GM23338 (cell line): Measurements from ENCODE around the gene MPHOSPH10. TPM values are rescaled to one million over a fixed set of nuclear protein-coding genes. Genes with fewer than 3 reads are reported as not detected.

Experiments
- ATAC-seq: fragments of 200-7000 bp; cut with Tn5 transposase; 3 replicates; pipeline ENCODE4 v1.9.1; 2020
- DNase-seq: peaks from one replicate; pipeline ENCODE4 v3.0.0-alpha.2; 2015; ENCODE audit warnings: low spot score
- H2AFZ ChIP-seq: fragments of 200-600 bp; sonication (generic); 2 replicates; pipeline ENCODE4 v1.8.0; 2016; ENCODE audit warnings: antibody characterized with exemption, mild to moderate bottlenecking, moderate library complexity
- H3F3A ChIP-seq: fragments of 200-600 bp; sonication (generic); replicated peaks from 2 replicates; pipeline ENCODE4 v1.8.0; 2017; ENCODE audit warnings: antibody characterized with exemption, mixed run types, low read depth
- H3K27ac ChIP-seq: fragments of 200-600 bp; sonication (generic); 2 replicates; pipeline ENCODE4 v1.6.1; 2016; ENCODE audit warnings: low read depth
- H3K27me3 ChIP-seq: fragments of 200-600 bp; sonication (generic); 2 replicates; pipeline ENCODE4 v1.8.0; 2016; ENCODE audit warnings: mild to moderate bottlenecking, mixed run types, moderate library complexity; ENCODE audit not compliant: insufficient read depth
- H3K36me3 ChIP-seq: fragments of 200-600 bp; sonication (generic); 2 replicates; pipeline ENCODE4 v1.8.0; 2016; ENCODE audit warnings: mild to moderate bottlenecking; ENCODE audit not compliant: insufficient read depth
- H3K4me1 ChIP-seq: fragments of 200-600 bp; sonication (generic); 2 replicates; pipeline ENCODE4 v1.8.0; 2016; ENCODE audit warnings: mild to moderate bottlenecking, moderate library complexity; ENCODE audit not compliant: insufficient read depth
- H3K4me2 ChIP-seq: fragments of 200-600 bp; sonication (generic); 2 replicates; pipeline ENCODE4 v1.7.1; 2017; ENCODE audit warnings: mixed run types
- H3K4me3 ChIP-seq: fragments of 200-600 bp; sonication (generic); 2 replicates; pipeline ENCODE4 v1.6.1; 2016; ENCODE audit warnings: mixed run types
- H3K79me2 ChIP-seq: fragments of 200-600 bp; sonication (generic); replicated peaks from 2 replicates; pipeline ENCODE4 v1.8.0; 2017; ENCODE audit warnings: mild to moderate bottlenecking; ENCODE audit not compliant: insufficient read depth
- H3K9me2 ChIP-seq: fragments of 200-600 bp; sonication (generic); 2 replicates; pipeline ENCODE4 v1.8.0; 2017; ENCODE audit not compliant: insufficient read depth
- H4K20me1 ChIP-seq: fragments of 200-600 bp; sonication (generic); replicated peaks from 2 replicates; pipeline ENCODE4 v1.8.0; 2017; ENCODE audit warnings: mild to moderate bottlenecking; ENCODE audit not compliant: insufficient read depth
- H3K27ac Mint-ChIP-seq: 2 replicates; pipeline ENCODE4 v1.8.0; 2020; ENCODE audit warnings: inconsistent platforms, mild to moderate bottlenecking, moderate library complexity, mixed read lengths
- H3K27me3 Mint-ChIP-seq: 3 replicates; pipeline ENCODE4 v1.8.0; 2022; ENCODE audit warnings: low read depth, mild to moderate bottlenecking, moderate library complexity, mixed read lengths, inconsistent platforms; ENCODE audit not compliant: insufficient read depth, poor library complexity
- H3K36me3 Mint-ChIP-seq: 3 replicates; pipeline ENCODE4 v1.8.0; 2021; ENCODE audit warnings: low read depth, mild to moderate bottlenecking, inconsistent platforms, moderate library complexity, mixed read lengths
- H3K4me1 Mint-ChIP-seq: 3 replicates; pipeline ENCODE4 v1.8.0; 2020; ENCODE audit warnings: mild to moderate bottlenecking, inconsistent platforms, mixed read lengths
- H3K4me3 Mint-ChIP-seq: 3 replicates; pipeline ENCODE4 v1.8.0; 2021; ENCODE audit warnings: moderate library complexity, mild to moderate bottlenecking, inconsistent platforms, mixed read lengths
- H3K9me3 Mint-ChIP-seq: 3 replicates; pipeline ENCODE4 v1.8.0; 2020; ENCODE audit warnings: moderate library complexity, mild to moderate bottlenecking, inconsistent platforms, mixed read lengths
- CREB1 ChIP-seq: fragments of 250-450 bp; sonication (Bioruptor Pico); IDR thresholded peaks from 2 replicates; pipeline ENCODE4 v1.5.0; 2020; ENCODE audit warnings: low read depth, mild to moderate bottlenecking, moderate library complexity
- CTCF ChIP-seq, 2 experiments: fragments of 200-600 bp in 1 of 2; sonication (generic) in 1 of 2; conservative IDR thresholded peaks; 2 replicates each; pipeline versions ENCODE4 v1.5.1 to v1.6.1; 2016 to 2017; ENCODE audit warnings: antibody characterized with exemption in 2 of 2, low read depth in 2 of 2, mild to moderate bottlenecking in 2 of 2, moderate library complexity in 1 of 2
- ETS1 ChIP-seq: IDR thresholded peaks from 2 replicates; pipeline ENCODE4 v1.6.1; 2016; ENCODE audit warnings: antibody characterized with exemption
- EZH2 ChIP-seq: fragments of 200-600 bp; sonication (generic); IDR thresholded peaks from one replicate; pipeline ENCODE4 v1.8.0; 2017; ENCODE audit warnings: antibody characterized with exemption, mild to moderate bottlenecking, low read depth; ENCODE audit not compliant: unreplicated experiment
- EZH2phosphoT487 ChIP-seq: fragments of 200-600 bp; sonication (generic); IDR thresholded peaks from one replicate; pipeline ENCODE4 v1.8.1; 2018; ENCODE audit warnings: antibody characterized with exemption; ENCODE audit not compliant: unreplicated experiment
- JUNB ChIP-seq: IDR thresholded peaks from one replicate; pipeline ENCODE4 v1.6.1; 2016; ENCODE audit warnings: antibody characterized with exemption; ENCODE audit not compliant: unreplicated experiment
- POLR2AphosphoS5 ChIP-seq: IDR thresholded peaks from 2 replicates; pipeline ENCODE4 v1.6.1; 2016; ENCODE audit warnings: antibody characterized with exemption, low read depth
- STAT1 ChIP-seq: IDR thresholded peaks from one replicate; pipeline ENCODE4 v1.6.1; 2016; ENCODE audit warnings: antibody characterized with exemption; ENCODE audit not compliant: unreplicated experiment
- ZNF114 ChIP-seq: fragments of 250-450 bp; sonication (Bioruptor Pico); IDR thresholded peaks from 2 replicates; pipeline ENCODE4 v1.5.0; 2020; ENCODE audit warnings: mild to moderate bottlenecking, moderate library complexity
- ZNF331 ChIP-seq: fragments of 250-450 bp; sonication (Bioruptor Pico); IDR thresholded peaks from 2 replicates; pipeline ENCODE4 v1.5.0; 2020; ENCODE audit warnings: low read depth, mild to moderate bottlenecking, moderate library complexity
- ZNF462 ChIP-seq: fragments of 250-450 bp; sonication (Bioruptor Pico); IDR thresholded peaks from 2 replicates; pipeline ENCODE4 v1.5.0; 2020; ENCODE audit warnings: mild to moderate bottlenecking, moderate library complexity
- polyA plus RNA-seq: library from polyadenylated mRNA; unstranded; fragments of >200 nt; fragmentation: Nextera tagmentation; extraction: Ambion mirVana; gene quantifications from 2 replicates; pipeline ENCODE4 v1.2.1, GENCODE V29; 2016
- total RNA-seq: library from RNA; depleted of rRNA; stranded (reverse); fragments of >200 nt; shearing (Covaris generic); gene quantifications from 2 replicates; pipeline ENCODE4 v1.2.3, GENCODE V29; 2014

MPHOSPH10 gene
- total and polyA plus RNA-seq, 2 experiments from 2014 or later = 23.8 to 64.8 TPM

GRCh38 chr2:71122387-71123298 is 7.8 kb upstream of the MPHOSPH10 start:
- H3K27me3 Mint-ChIP-seq = peaks cover 5% of the 10 kb centered on the region
- TF ChIP-seq CTCF (conservative IDR thresholded peaks at IDR 0.05; ENCODE audit: low read depth in 2 of 2) (no peak), EZH2 (no peak), POLR2AphosphoS5 (no peak), CREB1 (no peak), ETS1 (no peak), JUNB (no peak), ZNF114 (CRISPR knock-in tag) (no peak), STAT1 (no peak), ZNF331 (CRISPR knock-in tag) (no peak), EZH2phosphoT487 (no peak)
- peaks cover 17% of the 10 kb centered on the region; the same call in 1 of the 2 replicates for H3K36me3 ChIP-seq
- no peaks in the 10 kb centered on the region for H3K9me2 ChIP-seq
- H3K4me3 ChIP-seq = no peak overlapping the region
- H4K20me1 ChIP-seq = peaks cover 6% of the 10 kb centered on the region; the same call in 1 of the 2 replicates
- H3K4me2 ChIP-seq = no peak overlapping the region
- no peak overlapping the region for H2AFZ ChIP-seq
- no peaks in the 10 kb centered on the region for H3K4me1 Mint-ChIP-seq
- no peak overlapping the region for H3K27ac Mint-ChIP-seq
- DNase-seq = no peak
- H3K79me2 ChIP-seq = peaks cover 4% of the 10 kb centered on the region
- no peaks in the 10 kb centered on the region for H3F3A ChIP-seq
- H3K9me3 Mint-ChIP-seq = no peaks in the 10 kb centered on the region
- no peak overlapping the region for H3K27ac ChIP-seq
- peaks cover 26% of the 10 kb centered on the region for H3K36me3 Mint-ChIP-seq
- no peaks in the 10 kb centered on the region for H3K27me3 ChIP-seq
- ATAC-seq = no peak
- H3K4me1 ChIP-seq = no peaks in the 10 kb centered on the region
- H3K4me3 Mint-ChIP-seq = no peak overlapping the region

- Histone ChIP-seq H3K27ac (no peak overlapping the region), H3K79me2 (peaks cover 26% of the 10 kb centered on the region), H3K9me2 (no peaks in the 10 kb centered on the region), H3K4me2 (no peak overlapping the region), H4K20me1 (no peaks in the 10 kb centered on the region), H3K4me1 (no peaks in the 10 kb centered on the region), H3K36me3 (peaks cover 17% of the 10 kb centered on the region; the same call in 1 of the 2 replicates), H3K27me3 (no peaks in the 10 kb centered on the region), H3K4me3 (no peak overlapping the region), H3F3A (no peaks in the 10 kb centered on the region), H2AFZ (no peak overlapping the region)
- Mint-ChIP-seq H3K9me3 (no peaks in the 10 kb centered on the region), H3K27me3 (peaks cover 7% of the 10 kb centered on the region), H3K36me3 (peaks cover 20% of the 10 kb centered on the region), H3K4me1 (peaks cover 2% of the 10 kb centered on the region; the same call in 1 of the 3 replicates), H3K27ac (no peak overlapping the region), H3K4me3 (no peak overlapping the region; the same call in 2 of the 3 replicates)
- ATAC-seq = no peak
- DNase-seq = no peak
- TF ChIP-seq ZNF462 (CRISPR knock-in tag) (no peak), CREB1 (no peak)
These were observed 4.7 kb upstream of the MPHOSPH10 start for GRCh38 chr2:71125506-71126294.
